HepG2 (cell line): ENCODE results near the gene COPZ1. TPM values are rescaled to one million over a fixed set of nuclear protein-coding genes. Genes with fewer than 3 reads are reported as not detected.
A peak's percentile ranks its signal among the peaks of the same experiment; 100 is the strongest.

Source experiments
- CCDC6 ChIP-seq: sonication (generic); formaldehyde crosslinking; IDR thresholded peaks from 2 replicates; pipeline ENCODE4 v1.8.1; 2022; ENCODE audit warnings: mild to moderate bottlenecking, missing genetic modification reagents, moderate library complexity
- DNMT3B ChIP-seq: conservative IDR thresholded peaks from 2 replicates; pipeline ENCODE4 v1.6.1; 2016; ENCODE audit warnings: missing biosample characterization, control low read depth
- ETV5 ChIP-seq: IDR thresholded peaks from 2 replicates; pipeline ENCODE4 v1.6.1; 2018; ENCODE audit warnings: missing biosample characterization, missing genetic modification reagents, inconsistent platforms, borderline replicate concordance
- ETV6 ChIP-seq: sonication (generic); formaldehyde crosslinking; conservative IDR thresholded peaks from 2 replicates; pipeline ENCODE4 v1.4.0; 2020; ENCODE audit warnings: missing genetic modification reagents
- KLF16 ChIP-seq, 2 experiments: sonication (generic) in 1 of 2; formaldehyde crosslinking in 1 of 2; IDR thresholded peaks; 2 replicates each; pipeline versions ENCODE4 v1.6.1 to v1.8.0; 2016 to 2023; ENCODE audit warnings: missing genetic modification reagents in 2 of 2, missing compliant biosample characterization in 1 of 2
- MBNL3 ChIP-seq: fragments of 250-450 bp; sonication (Bioruptor Pico); conservative IDR thresholded peaks from 2 replicates; pipeline ENCODE4 v1.8.0; 2022; ENCODE audit warnings: mild to moderate bottlenecking, inconsistent platforms
- SMARCE1 ChIP-seq: fragments of 450-650 bp; IDR thresholded peaks from 2 replicates; pipeline ENCODE4 v1.6.1; 2017; ENCODE audit warnings: borderline replicate concordance
- THAP11 ChIP-seq: IDR thresholded peaks from 2 replicates; pipeline ENCODE4 v1.6.1; 2016; ENCODE audit warnings: missing biosample characterization, missing genetic modification reagents
- ZFP41 ChIP-seq: sonication (generic); formaldehyde crosslinking; IDR thresholded peaks from 2 replicates; pipeline ENCODE4 v1.4.0; 2020; ENCODE audit warnings: mild to moderate bottlenecking, missing genetic modification reagents, borderline replicate concordance
- ZNF333 ChIP-seq: sonication (generic); formaldehyde crosslinking; IDR thresholded peaks from 2 replicates; pipeline ENCODE4 v1.4.0; 2020; ENCODE audit warnings: mild to moderate bottlenecking, missing genetic modification reagents, borderline replicate concordance
- ZNF484 ChIP-seq: sonication (generic); formaldehyde crosslinking; IDR thresholded peaks from 2 replicates; pipeline ENCODE4 v1.5.1; 2020; ENCODE audit warnings: mild to moderate bottlenecking, low read depth, missing genetic modification reagents, borderline replicate concordance
- ZNF614 ChIP-seq: IDR thresholded peaks from 2 replicates; pipeline ENCODE4 v1.6.1; 2018; ENCODE audit warnings: missing biosample characterization, missing genetic modification reagents, inconsistent platforms, borderline replicate concordance
- ZNF788 ChIP-seq: sonication (generic); formaldehyde crosslinking; IDR thresholded peaks from 2 replicates; pipeline ENCODE4 v1.5.0; 2020; ENCODE audit warnings: mild to moderate bottlenecking, missing genetic modification reagents, borderline replicate concordance
- ZSCAN31 ChIP-seq: sonication (generic); formaldehyde crosslinking; IDR thresholded peaks from 2 replicates; pipeline ENCODE4 v1.5.0; 2020; ENCODE audit warnings: low read depth, mild to moderate bottlenecking, missing genetic modification reagents
- polyA plus RNA-seq, 8 experiments: library from polyadenylated mRNA; depleted of rRNA in 3 of 8; stranded (reverse) in 7 of 8; unstranded in 1 of 8; fragments of >200 nt; fragmentation: Illumina TruSeq in 4 of 8; extraction: Trizol in 4 of 8; gene quantifications; 2 replicates each; pipeline versions ENCODE4 v1.2.1 to v1.2.3, GENCODE V29; 2011 to 2016; ENCODE audit warnings: low read depth in 4 of 8, missing spikeins in 1 of 8, mixed read lengths in 1 of 8; ENCODE audit not compliant: insufficient read depth in 1 of 8
- total RNA-seq, 5 experiments: library from RNA; depleted of rRNA; stranded (reverse); fragments of >200 nt; fragmentation: Illumina TruSeq; extraction: Trizol; gene quantifications; 2 replicates each; pipeline ENCODE4 v1.2.3, GENCODE V29; 2016; ENCODE audit warnings: low read depth in 1 of 5
- TF ChIP-seq, protein P1 (sequence below): sonication (generic); formaldehyde crosslinking; IDR thresholded peaks from 2 replicates; pipeline ENCODE4 v1.9.0; 2021; ENCODE audit warnings: mild to moderate bottlenecking, missing genetic modification reagents
- TF ChIP-seq, protein P2 (sequence below): IDR thresholded peaks from 2 replicates; pipeline ENCODE4 v1.6.1; 2016; ENCODE audit warnings: mild to moderate bottlenecking, missing biosample characterization, missing genetic modification reagents
- TF ChIP-seq, protein P3 (sequence below): IDR thresholded peaks from 2 replicates; pipeline ENCODE4 v1.6.1; 2016; ENCODE audit warnings: missing biosample characterization, missing genetic modification reagents, low read depth

Gene COPZ1
- total and polyA plus RNA-seq, 2 of the 13 experiments (the other 11 are each of a cell fraction or from before 2014, with no cell fraction given), result 125 to 184 TPM

DNA sequence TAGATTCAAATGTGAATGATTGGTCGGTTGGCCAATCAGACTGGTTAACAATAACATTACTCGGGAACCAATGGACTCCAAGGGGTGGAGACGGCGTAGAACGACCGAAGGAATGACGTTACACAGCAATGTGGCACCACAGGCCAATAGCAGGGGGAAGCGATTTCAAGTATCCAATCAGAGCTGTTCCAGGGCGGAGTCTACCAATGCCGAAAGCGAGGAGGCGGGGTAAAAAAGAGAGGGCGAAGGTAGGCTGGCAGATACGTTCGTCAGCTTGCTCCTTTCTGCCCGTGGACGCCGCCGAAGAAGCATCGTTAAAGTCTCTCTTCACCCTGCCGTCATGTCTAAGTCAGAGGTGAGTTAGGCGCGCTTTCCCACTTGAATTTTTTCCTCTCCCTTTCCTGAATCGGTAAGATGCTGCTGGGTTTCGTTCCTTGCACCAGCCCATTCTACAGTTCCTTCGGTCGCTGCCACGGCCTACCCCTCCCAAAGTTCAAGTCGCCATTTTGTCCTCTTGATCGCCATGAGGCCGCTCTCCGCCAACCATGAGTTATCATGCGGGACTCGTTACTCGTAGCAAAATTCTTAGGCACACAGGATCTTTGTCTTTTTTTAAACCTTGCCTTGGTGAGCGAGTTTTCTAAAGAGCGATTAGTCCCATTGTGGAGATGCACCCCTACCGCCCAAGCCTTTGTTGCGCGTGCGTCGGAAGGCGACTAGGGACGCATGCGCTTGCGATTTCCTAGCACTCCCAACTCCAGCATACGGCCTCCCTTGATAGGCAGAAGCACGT is 44.3 kb upstream of the COPZ1 start, which contains the start of gene HNRNPA1 (continued):
- TF ChIP-seq ETV5 (CRISPR knock-in tag), result no peak
- peak; percentile 82; the same call in 1 of the 2 replicates for TF ChIP-seq CCDC6 (CRISPR knock-in tag)
- TF ChIP-seq MBNL3 (CRISPR knock-in tag), result no peak
- TF ChIP-seq ZNF333 (CRISPR knock-in tag), result no peak; the same call in 1 of the 2 replicates
- TF ChIP-seq THAP11 (CRISPR knock-in tag), result peak; percentile 50
- no peak for TF ChIP-seq ZFP41 (CRISPR knock-in tag)
- peak; percentile 88 for TF ChIP-seq ZSCAN31 (CRISPR knock-in tag)
- no peak; the same call in 1 of the 2 replicates for TF ChIP-seq ZNF614 (CRISPR knock-in tag)
- no peak for TF ChIP-seq SMARCE1
- TF ChIP-seq DNMT3B, result peak; percentile 84
- TF ChIP-seq, protein P1, sequence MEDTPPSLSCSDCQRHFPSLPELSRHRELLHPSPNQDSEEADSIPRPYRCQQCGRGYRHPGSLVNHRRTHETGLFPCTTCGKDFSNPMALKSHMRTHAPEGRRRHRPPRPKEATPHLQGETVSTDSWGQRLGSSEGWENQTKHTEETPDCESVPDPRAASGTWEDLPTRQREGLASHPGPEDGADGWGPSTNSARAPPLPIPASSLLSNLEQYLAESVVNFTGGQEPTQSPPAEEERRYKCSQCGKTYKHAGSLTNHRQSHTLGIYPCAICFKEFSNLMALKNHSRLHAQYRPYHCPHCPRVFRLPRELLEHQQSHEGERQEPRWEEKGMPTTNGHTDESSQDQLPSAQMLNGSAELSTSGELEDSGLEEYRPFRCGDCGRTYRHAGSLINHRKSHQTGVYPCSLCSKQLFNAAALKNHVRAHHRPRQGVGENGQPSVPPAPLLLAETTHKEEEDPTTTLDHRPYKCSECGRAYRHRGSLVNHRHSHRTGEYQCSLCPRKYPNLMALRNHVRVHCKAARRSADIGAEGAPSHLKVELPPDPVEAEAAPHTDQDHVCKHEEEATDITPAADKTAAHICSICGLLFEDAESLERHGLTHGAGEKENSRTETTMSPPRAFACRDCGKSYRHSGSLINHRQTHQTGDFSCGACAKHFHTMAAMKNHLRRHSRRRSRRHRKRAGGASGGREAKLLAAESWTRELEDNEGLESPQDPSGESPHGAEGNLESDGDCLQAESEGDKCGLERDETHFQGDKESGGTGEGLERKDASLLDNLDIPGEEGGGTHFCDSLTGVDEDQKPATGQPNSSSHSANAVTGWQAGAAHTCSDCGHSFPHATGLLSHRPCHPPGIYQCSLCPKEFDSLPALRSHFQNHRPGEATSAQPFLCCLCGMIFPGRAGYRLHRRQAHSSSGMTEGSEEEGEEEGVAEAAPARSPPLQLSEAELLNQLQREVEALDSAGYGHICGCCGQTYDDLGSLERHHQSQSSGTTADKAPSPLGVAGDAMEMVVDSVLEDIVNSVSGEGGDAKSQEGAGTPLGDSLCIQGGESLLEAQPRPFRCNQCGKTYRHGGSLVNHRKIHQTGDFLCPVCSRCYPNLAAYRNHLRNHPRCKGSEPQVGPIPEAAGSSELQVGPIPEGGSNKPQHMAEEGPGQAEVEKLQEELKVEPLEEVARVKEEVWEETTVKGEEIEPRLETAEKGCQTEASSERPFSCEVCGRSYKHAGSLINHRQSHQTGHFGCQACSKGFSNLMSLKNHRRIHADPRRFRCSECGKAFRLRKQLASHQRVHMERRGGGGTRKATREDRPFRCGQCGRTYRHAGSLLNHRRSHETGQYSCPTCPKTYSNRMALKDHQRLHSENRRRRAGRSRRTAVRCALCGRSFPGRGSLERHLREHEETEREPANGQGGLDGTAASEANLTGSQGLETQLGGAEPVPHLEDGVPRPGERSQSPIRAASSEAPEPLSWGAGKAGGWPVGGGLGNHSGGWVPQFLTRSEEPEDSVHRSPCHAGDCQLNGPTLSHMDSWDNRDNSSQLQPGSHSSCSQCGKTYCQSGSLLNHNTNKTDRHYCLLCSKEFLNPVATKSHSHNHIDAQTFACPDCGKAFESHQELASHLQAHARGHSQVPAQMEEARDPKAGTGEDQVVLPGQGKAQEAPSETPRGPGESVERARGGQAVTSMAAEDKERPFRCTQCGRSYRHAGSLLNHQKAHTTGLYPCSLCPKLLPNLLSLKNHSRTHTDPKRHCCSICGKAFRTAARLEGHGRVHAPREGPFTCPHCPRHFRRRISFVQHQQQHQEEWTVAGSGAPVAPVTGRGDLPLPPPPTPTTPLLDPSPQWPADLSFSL (CRISPR knock-in tag), result no peak
- TF ChIP-seq ETV6 (CRISPR knock-in tag), result no peak
- TF ChIP-seq, protein P2, sequence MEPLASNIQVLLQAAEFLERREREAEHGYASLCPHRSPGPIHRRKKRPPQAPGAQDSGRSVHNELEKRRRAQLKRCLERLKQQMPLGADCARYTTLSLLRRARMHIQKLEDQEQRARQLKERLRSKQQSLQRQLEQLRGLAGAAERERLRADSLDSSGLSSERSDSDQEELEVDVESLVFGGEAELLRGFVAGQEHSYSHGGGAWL (CRISPR knock-in tag), result no peak; the same call in 1 of the 2 replicates
- no peak for TF ChIP-seq ZNF484
- peak; percentile 64 to 74; a peak in 1 of 4 replicates for TF ChIP-seq KLF16 (CRISPR knock-in tag; IDR thresholded peaks at IDR 0.05)
- TF ChIP-seq, protein P3, sequence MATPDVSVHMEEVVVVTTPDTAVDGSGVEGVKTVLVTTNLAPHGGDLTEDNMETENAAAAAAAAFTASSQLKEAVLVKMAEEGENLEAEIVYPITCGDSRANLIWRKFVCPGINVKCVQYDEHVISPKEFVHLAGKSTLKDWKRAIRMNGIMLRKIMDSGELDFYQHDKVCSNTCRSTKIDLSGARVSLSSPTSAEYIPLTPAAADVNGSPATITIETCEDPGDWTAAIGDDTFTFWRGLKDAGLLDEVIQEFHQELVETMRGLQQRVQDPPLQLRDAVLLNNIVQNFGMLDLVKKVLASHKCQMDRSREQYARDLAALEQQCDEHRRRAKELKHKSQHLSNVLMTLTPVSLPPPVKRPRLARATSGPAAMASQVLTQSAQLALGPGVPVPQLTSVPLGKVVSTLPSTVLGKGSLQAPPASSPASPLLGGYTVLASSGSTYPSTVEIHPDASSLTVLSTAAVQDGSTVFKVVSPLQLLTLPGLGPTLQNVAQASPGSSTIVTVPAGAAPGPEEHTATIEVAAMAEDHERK, result no peak
- peak; percentile 86 for TF ChIP-seq ZNF788
